Fibroblast of lung (primary cell): ENCODE results near the gene FYN. TPM values are rescaled to one million over a fixed set of nuclear protein-coding genes. Genes with fewer than 3 reads are reported as not detected.

Experiments
- DNase-seq, 2 donors: peaks; one replicate each; pipeline versions ENCODE4 v3.0.0 to v3.0.0-alpha.2; 2010; ENCODE audit warnings: low read depth in 2 of 2
- H2AFZ ChIP-seq: 2 replicates; pipeline ENCODE4 v1.5.1; 2012; ENCODE audit warnings: low read length, control low read depth, inconsistent platforms
- H3K27ac ChIP-seq: 2 replicates; pipeline ENCODE4 v1.5.1; 2011; ENCODE audit warnings: low read length, control low read depth; ENCODE audit not compliant: insufficient read depth
- H3K27me3 ChIP-seq: 2 replicates; pipeline ENCODE4 v1.5.1; 2011; ENCODE audit warnings: mild to moderate bottlenecking, low read length; ENCODE audit not compliant: control insufficient read depth, insufficient read depth
- H3K36me3 ChIP-seq: 2 replicates; pipeline ENCODE4 v1.5.1; 2011; ENCODE audit warnings: low read length; ENCODE audit not compliant: control insufficient read depth, insufficient read depth
- H3K4me1 ChIP-seq: 2 replicates; pipeline ENCODE4 v1.5.1; 2011; ENCODE audit warnings: low read length; ENCODE audit not compliant: control insufficient read depth, insufficient read depth; ENCODE audit errors: extremely low read depth
- H3K4me2 ChIP-seq: 2 replicates; pipeline ENCODE4 v1.5.1; 2011; ENCODE audit warnings: low read length, control low read depth; ENCODE audit not compliant: insufficient read depth; ENCODE audit errors: extremely low read depth
- H3K4me3 ChIP-seq, 4 experiments: fragments of 200-600 bp in 1 of 4; sonication (generic) in 1 of 4; replicated peaks in 1 of 4; 2 replicates each; pipeline ENCODE4 v1.5.1; 2011 to 2016; ENCODE audit warnings: low read length in 4 of 4, low read depth in 3 of 4, mild to moderate bottlenecking in 3 of 4, control low read depth in 2 of 4, inconsistent platforms in 1 of 4, mixed read lengths in 1 of 4; ENCODE audit not compliant: insufficient read depth in 1 of 4; ENCODE audit errors: control extremely low read depth in 1 of 4
- H3K79me2 ChIP-seq: 2 replicates; pipeline ENCODE4 v1.5.1; 2012; ENCODE audit warnings: mild to moderate bottlenecking, low read length, inconsistent platforms; ENCODE audit not compliant: control insufficient read depth, insufficient read depth
- H3K9ac ChIP-seq: 2 replicates; pipeline ENCODE4 v1.5.1; 2011; ENCODE audit warnings: mild to moderate bottlenecking, low read length, control low read depth; ENCODE audit not compliant: insufficient read depth
- H3K9me3 ChIP-seq: 2 replicates; pipeline ENCODE4 v1.5.1; 2012; ENCODE audit warnings: low read depth, low read length; ENCODE audit not compliant: control insufficient read depth, insufficient read depth
- H4K20me1 ChIP-seq: 2 replicates; pipeline ENCODE4 v1.5.1; 2011; ENCODE audit warnings: low read length; ENCODE audit not compliant: control insufficient read depth, insufficient read depth; ENCODE audit errors: extremely low read depth
- CTCF ChIP-seq, 2 donors: IDR thresholded peaks in 1 of 2; conservative IDR thresholded peaks in 1 of 2; 1 replicate in 1 of 2; 2 replicates in 1 of 2; pipeline ENCODE4 v1.5.1; 2011 to 2012; ENCODE audit warnings: low read length in 2 of 2, control low read depth in 1 of 2, inconsistent platforms in 1 of 2, low read depth in 1 of 2, mild to moderate bottlenecking in 1 of 2
- EZH2 ChIP-seq: IDR thresholded peaks from 2 replicates; pipeline ENCODE4 v1.5.1; 2012; ENCODE audit warnings: low read length, control low read depth, mild to moderate bottlenecking; ENCODE audit errors: missing control alignments
- polyA plus RNA-seq, 2 donors: library from polyadenylated mRNA; depleted of rRNA in 1 of 2; stranded (reverse) in 1 of 2; unstranded in 1 of 2; fragments of >200 nt; gene quantifications; 2 replicates each; pipeline ENCODE4 v1.2.1, GENCODE V29; 2011 to 2012; ENCODE audit warnings: missing spikeins in 1 of 2
- total RNA-seq: library from RNA; depleted of rRNA; stranded (reverse); fragments of >200 nt; gene quantifications from 2 replicates; pipeline ENCODE4 v1.2.1, GENCODE V29; 2014

The FYN gene
- total and polyA plus RNA-seq, 2 donors (not counting 1 experiment from before 2014, with no cell fraction given): 64.7 TPM

GRCh38 chr6:111716325-111716724 lies 156.9 kb downstream of the FYN start:
- DNase-seq: no peak
- Histone ChIP-seq H3K4me1 (no peaks in the 10 kb centered on the region), H3K9me3 (no peaks in the 10 kb centered on the region), H3K36me3 (no peaks in the 10 kb centered on the region), H3K4me3 (no peak overlapping the region), H3K27me3 (no peaks in the 10 kb centered on the region), H3K27ac (no peak overlapping the region), H3K79me2 (no peaks in the 10 kb centered on the region), H3K4me2 (no peak overlapping the region), H2AFZ (no peak overlapping the region), H4K20me1 (no peaks in the 10 kb centered on the region), H3K9ac (no peak overlapping the region)
- TF ChIP-seq EZH2: no peak
- no peak for TF ChIP-seq CTCF (conservative IDR thresholded peaks at IDR 0.05 in 1 of 2, IDR thresholded peaks at IDR 0.05 in 1 of 2; ENCODE audit: low read depth in 1 of 2, low read length in 2 of 2)

GRCh38 chr6:111715321-111715720 lies 157.9 kb downstream of the FYN start:
- Histone ChIP-seq H3K4me3 (no peak overlapping the region), H3K4me1 (no peaks in the 10 kb centered on the region), H2AFZ (no peak overlapping the region), H3K4me2 (no peak overlapping the region), H3K27me3 (no peaks in the 10 kb centered on the region), H3K36me3 (no peaks in the 10 kb centered on the region), H4K20me1 (no peaks in the 10 kb centered on the region), H3K9ac (no peak overlapping the region), H3K79me2 (no peaks in the 10 kb centered on the region), H3K27ac (no peak overlapping the region), H3K9me3 (no peaks in the 10 kb centered on the region)
- TF ChIP-seq EZH2 (no peak), CTCF (conservative IDR thresholded peaks at IDR 0.05 in 1 of 2, IDR thresholded peaks at IDR 0.05 in 1 of 2; ENCODE audit: low read depth in 1 of 2, low read length in 2 of 2) (no peak)
- no peak for DNase-seq

GRCh38 chr6:111714416-111715270 lies 158.6 kb downstream of the FYN start:
- no peak for DNase-seq
- no peak overlapping the region for H2AFZ ChIP-seq
- no peaks in the 10 kb centered on the region for H3K9me3 ChIP-seq
- no peak overlapping the region for H3K4me3 ChIP-seq
- H3K4me1 ChIP-seq: no peaks in the 10 kb centered on the region
- no peaks in the 10 kb centered on the region for H3K79me2 ChIP-seq
- no peak overlapping the region for H3K4me2 ChIP-seq
- no peak overlapping the region for H3K9ac ChIP-seq
- no peak overlapping the region for H3K27ac ChIP-seq
- no peaks in the 10 kb centered on the region for H4K20me1 ChIP-seq
- no peak for TF ChIP-seq EZH2
- no peaks in the 10 kb centered on the region for H3K36me3 ChIP-seq
- no peaks in the 10 kb centered on the region for H3K27me3 ChIP-seq
